ENCODE data around the gene ARHGAP32.

ARHGAP32 gene

GRCh38 chr11:128916037-128916572, 276.0 kb downstream of the ARHGAP32 start:
- DNase-seq (ENCODE audit: low read depth in 2 of 3, low spot score in 2 of 3), result no peak

- no peak for DNase-seq (ENCODE audit: low read depth in 2 of 3, low spot score in 2 of 3)
These were observed 277.0 kb downstream of the ARHGAP32 start for GRCh38 chr11:128915149-128915521.
